GM18868 (cell line): Measurements from ENCODE around the gene OR10G4.
"Not testable (repeated sequence)": the region's sequence is repeated elsewhere in the genome, so short reads cannot be mapped to it uniquely, and the experiment has no call there.

Experiments used
- ATAC-seq: cut with Tn5 transposase; IDR thresholded peaks from one replicate; pipeline ENCODE4 v1.9.1; 2021; ENCODE audit warnings: mild to moderate bottlenecking, moderate library complexity; ENCODE audit not compliant: unreplicated experiment

The OR10G4 gene

DNA sequence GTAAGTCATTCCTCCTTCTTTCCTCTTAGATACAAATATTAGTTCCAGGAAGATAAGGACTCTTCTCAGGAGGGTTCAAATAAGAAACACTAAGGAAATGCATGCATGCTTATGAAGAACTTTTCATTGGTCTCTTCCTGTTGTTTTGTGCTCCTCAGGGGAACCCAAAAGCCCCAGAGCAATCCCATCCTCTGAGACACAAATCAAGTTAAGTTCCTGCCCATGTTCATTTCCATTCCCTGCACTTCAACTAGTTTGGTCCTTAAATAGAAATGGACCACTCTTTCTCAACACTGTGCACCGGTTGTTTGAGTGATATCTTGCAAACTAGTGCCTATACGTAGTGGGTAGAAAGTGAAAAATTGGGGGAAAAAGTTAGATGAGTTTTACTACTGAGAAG is at the start of gene OR10G4:
Gene OR10G4 (plus strand): TSS at position 301 of the 400 bp plus-strand sequence. CDS start 2,578 bp downstream, outside the sequence.
- no peak for ATAC-seq

DNA sequence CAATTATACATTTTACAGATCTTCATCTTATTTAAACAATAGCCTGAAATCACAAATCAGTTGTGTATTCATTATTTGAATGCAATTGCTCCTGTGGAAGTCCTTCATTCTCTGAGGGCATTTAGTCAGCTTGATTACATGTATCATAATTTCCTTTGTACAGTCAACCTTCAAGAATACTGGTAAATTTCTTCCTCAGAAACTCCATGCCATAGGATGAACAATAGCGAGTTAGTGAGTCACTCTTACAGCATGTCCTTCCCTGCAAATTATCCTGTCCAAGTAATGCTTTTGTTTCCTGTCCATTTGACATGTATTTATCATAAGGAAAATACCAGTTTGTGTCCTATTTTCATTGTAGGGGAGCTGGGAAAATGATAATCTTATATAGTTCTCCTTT is 39.0 kb upstream of the OR10G4 start:
- no peak for ATAC-seq

DNA sequence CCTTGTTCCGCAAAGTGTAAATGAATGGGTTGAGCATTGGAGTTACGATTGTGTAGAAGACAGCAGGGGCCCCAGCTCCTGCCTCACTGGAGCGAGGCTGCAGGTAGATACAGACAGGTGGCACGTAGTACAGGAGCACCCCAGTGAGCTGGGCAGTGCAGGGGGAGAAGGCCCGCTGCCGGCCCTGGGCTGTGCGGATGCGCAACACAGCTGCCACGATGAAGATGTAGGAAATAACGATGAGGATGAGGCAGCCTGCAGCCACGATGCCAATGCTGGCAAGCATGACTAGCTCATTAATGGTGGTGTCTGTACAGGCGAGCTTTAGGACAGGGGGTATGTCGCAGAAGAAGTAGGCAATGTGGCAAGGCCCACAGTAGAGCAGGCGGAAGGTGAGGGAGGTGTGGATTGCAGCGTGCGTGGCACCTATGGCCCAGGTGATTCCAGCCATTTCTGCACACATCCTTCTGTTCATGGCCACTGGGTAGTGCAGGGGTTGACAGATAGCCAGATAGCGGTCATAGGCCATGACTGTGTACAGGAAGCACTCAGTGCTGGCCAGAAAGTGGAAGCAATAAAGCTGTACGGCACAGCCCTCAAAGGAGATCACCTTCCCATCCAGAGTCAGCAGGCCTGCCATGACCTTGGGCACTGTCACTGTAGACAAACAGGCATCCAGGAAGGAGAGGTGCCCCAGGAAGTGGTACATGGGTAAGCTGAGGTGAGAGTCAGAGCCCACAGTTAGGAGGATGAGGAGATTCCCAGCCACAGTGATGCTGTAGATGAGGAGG is 35.8 kb upstream of the OR10G4 start:
- no peak for ATAC-seq

- no peak for ATAC-seq
These were observed 35.0 kb upstream of the OR10G4 start, which contains the start of gene OR10S1 for GRCh38 chr11:123977731-123978347. Gene OR10S1 (minus strand): TSS chr11:123977781. CDS start chr11:123977664, 117 bp downstream.

DNA sequence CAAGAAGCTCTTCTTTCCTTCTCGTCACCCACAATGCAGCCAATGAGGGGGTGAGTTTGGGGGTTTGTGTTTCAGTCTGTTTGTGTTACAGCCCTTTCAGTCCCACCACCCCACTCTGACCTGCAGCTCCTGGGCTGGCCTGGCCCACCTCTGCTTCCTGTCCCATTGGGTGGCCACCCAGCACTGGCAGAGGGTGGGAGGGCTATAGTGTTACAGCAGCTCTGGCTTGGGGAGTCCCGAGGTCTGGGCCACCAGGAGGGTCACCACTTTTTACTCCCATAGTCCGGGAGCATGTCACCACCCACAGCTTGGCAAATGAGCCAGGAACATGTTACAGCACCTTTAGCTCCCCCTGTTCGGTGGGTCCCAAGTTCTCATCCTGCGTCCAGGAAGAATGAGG is 33.5 kb upstream of the OR10G4 start:
- no peak for ATAC-seq

- no peak for ATAC-seq
These were observed 17.7 kb upstream of the OR10G4 start, which contains the start of gene OR10G6 for GRCh38 chr11:123995119-123995518. Gene OR10G6 (minus strand): TSS chr11:123995161. CDS start chr11:123995161, 0 bp downstream.

DNA sequence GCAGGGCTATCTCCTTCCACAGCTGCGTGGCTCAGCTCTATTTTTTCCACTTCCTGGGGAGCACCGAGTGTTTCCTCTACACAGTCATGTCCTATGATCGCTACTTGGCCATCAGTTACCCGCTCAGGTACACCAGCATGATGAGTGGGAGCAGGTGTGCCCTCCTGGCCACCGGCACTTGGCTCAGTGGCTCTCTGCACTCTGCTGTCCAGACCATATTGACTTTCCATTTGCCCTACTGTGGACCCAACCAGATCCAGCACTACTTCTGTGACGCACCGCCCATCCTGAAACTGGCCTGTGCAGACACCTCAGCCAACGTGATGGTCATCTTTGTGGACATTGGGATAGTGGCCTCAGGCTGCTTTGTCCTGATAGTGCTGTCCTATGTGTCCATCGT is 3.0 kb downstream of the OR10G4 start:
- not testable (repeated sequence) for ATAC-seq

GRCh38 chr11:124026498-124026897 is 13.7 kb downstream of the OR10G4 start, which contains the start of gene OR10G8:
Gene OR10G8 (plus strand): TSS chr11:124026798. CDS start chr11:124029623, 2,825 bp downstream.
- ATAC-seq, result no peak

DNA sequence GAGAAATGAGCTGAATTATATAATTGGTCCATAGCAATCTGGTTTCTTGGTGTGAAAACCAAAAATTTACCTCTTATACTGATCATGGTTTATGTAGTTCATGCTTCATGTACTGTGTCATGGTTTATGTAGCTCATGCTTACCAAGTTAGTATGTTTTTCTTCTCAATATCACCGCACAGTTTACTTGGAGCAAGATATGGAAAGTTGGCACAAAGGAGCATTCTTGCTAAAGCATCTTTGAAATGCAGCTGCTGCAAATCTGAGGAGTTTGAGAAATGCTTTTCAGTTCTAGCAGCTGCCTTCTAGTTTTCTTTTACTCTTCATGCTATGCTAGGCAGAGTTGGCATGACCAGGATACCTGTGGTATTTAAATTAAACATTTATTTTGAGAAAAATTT is 23.9 kb downstream of the OR10G4 start:
- no peak for ATAC-seq

GRCh38 chr11:124039557-124039956 is 26.8 kb downstream of the OR10G4 start:
- no peak for ATAC-seq

GRCh38 chr11:124041254-124041653 is 28.5 kb downstream of the OR10G4 start, which contains the start of gene OR10G7:
Gene OR10G7 (minus strand): TSS chr11:124041325. CDS start chr11:124039001, 2,324 bp downstream.
- no peak for ATAC-seq

- no peak for ATAC-seq
These were observed 30.6 kb downstream of the OR10G4 start for GRCh38 chr11:124043420-124043819.

- no peak for ATAC-seq
These were observed 38.0 kb downstream of the OR10G4 start for GRCh38 chr11:124050748-124051147.

DNA sequence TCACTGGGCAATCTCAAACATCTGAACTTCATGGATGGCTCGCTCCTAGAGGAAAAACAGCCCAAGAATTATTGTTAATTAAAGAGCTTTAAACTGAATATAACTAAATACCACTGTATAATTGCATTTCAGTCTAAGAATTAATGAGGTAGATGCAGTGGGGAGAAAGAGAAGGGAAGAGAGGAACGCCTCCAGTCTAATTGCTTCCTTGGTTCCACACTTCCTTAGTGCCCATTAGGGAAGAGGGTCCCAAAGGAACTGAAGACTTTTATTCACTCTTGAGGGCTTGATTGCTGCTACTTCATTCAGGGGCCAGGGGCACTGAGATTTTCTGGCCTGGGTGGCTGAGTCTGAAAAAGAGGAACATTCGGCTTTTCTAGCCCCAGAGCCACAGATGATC is 40.2 kb downstream of the OR10G4 start:
- no peak for ATAC-seq
